Astrocyte (in vitro differentiated cells and primary cell): Measurements from ENCODE around the gene CACNA1C.

Source experiments
- CTCF ChIP-seq: IDR thresholded peaks from 2 replicates; pipeline ENCODE4 v1.5.1; 2011; ENCODE audit warnings: low read depth, mild to moderate bottlenecking, inconsistent platforms, low read length, moderate library complexity; ENCODE audit not compliant: insufficient read depth
- EZH2 ChIP-seq: IDR thresholded peaks from 2 replicates; pipeline ENCODE4 v1.6.1; 2012; ENCODE audit warnings: mild to moderate bottlenecking, low read length, inconsistent platforms; ENCODE audit not compliant: insufficient read depth

- TF ChIP-seq CTCF (no peak), EZH2 (no peak)
Measured at GRCh38 chr12:2654741-2655140, 602.0 kb downstream of the CACNA1C start.
